ENCODE measurements around the gene LCLAT1. TPM values are rescaled to one million over a fixed set of nuclear protein-coding genes. Genes with fewer than 3 reads are reported as not detected.

Gene LCLAT1
- total RNA-seq, 1 donor from 2014 or later: 16.0 TPM

GRCh38 chr2:30548386-30548785 lies 101.3 kb downstream of the LCLAT1 start:
- Mint-ChIP-seq H3K27ac (ENCODE audit: unreplicated experiment) (no peak overlapping the region), H3K36me3 (ENCODE audit: unreplicated experiment) (no peaks in the 10 kb centered on the region), H3K27me3 (ENCODE audit: unreplicated experiment) (no peaks in the 10 kb centered on the region), H3K4me3 (ENCODE audit: unreplicated experiment) (no peak overlapping the region), H3K9me3 (ENCODE audit: unreplicated experiment) (no peaks in the 10 kb centered on the region), H3K4me1 (ENCODE audit: low read depth, unreplicated experiment) (no peaks in the 10 kb centered on the region)
- TF ChIP-seq CTCF (IDR thresholded peaks at IDR 0.05; ENCODE audit: partially characterized antibody, unreplicated experiment): no peak
- no peak for DNase-seq

- Mint-ChIP-seq H3K27ac (ENCODE audit: unreplicated experiment) (no peak overlapping the region), H3K36me3 (ENCODE audit: unreplicated experiment) (no peaks in the 10 kb centered on the region), H3K4me1 (ENCODE audit: low read depth, unreplicated experiment) (no peaks in the 10 kb centered on the region), H3K4me3 (ENCODE audit: unreplicated experiment) (no peak overlapping the region), H3K27me3 (ENCODE audit: unreplicated experiment) (no peaks in the 10 kb centered on the region), H3K9me3 (ENCODE audit: unreplicated experiment) (no peaks in the 10 kb centered on the region)
- no peak for DNase-seq
- TF ChIP-seq CTCF (IDR thresholded peaks at IDR 0.05; ENCODE audit: partially characterized antibody, unreplicated experiment): no peak
Observed at GRCh38 chr2:30549096-30549495, 102.0 kb downstream of the LCLAT1 start.

DNA sequence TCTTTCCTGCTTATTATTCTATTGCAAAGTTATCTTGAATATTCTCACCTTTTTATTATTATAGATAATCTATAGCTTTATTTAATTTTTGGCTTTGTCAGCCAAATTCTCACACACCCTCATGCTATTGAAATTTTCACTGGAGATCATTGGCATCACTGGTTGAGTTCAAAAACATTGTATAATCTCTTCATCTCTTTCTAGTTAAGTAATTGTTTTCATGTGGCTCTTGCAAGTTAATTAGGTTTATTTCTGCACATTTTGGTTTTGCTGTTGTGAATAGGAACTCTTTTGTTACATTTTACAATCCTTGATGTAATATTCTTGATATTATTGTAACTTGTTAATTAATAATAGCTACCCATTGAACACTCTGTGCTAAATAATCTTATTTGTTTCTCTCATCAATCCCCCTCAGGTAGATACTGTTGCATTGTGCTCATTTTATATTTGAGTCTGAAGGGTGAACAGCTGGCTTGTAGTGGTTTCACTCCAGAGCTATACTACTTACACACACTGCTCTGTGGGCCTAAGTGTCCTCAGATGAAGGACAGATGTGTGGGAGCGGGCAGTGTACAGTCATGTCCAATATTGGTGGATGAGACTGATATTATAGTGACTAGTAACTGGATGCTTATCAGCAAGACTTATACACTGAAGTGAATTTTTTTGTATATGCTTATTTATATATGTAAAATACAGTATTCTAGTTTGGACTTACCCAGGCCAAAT lies 112.7 kb downstream of the LCLAT1 start:
- no peaks in the 10 kb centered on the region for H3K27me3 Mint-ChIP-seq (ENCODE audit: unreplicated experiment)
- no peak overlapping the region for H3K27ac Mint-ChIP-seq (ENCODE audit: unreplicated experiment)
- TF ChIP-seq CTCF (IDR thresholded peaks at IDR 0.05; ENCODE audit: partially characterized antibody, unreplicated experiment): no peak
- no peak overlapping the region for H3K4me3 Mint-ChIP-seq (ENCODE audit: unreplicated experiment)
- no peaks in the 10 kb centered on the region for H3K4me1 Mint-ChIP-seq (ENCODE audit: low read depth, unreplicated experiment)
- H3K36me3 Mint-ChIP-seq (ENCODE audit: unreplicated experiment): no peaks in the 10 kb centered on the region
- H3K9me3 Mint-ChIP-seq (ENCODE audit: unreplicated experiment): peaks cover 1% of the 10 kb centered on the region
- DNase-seq: no peak

GRCh38 chr2:30561349-30561748 lies 114.3 kb downstream of the LCLAT1 start:
- H3K27ac Mint-ChIP-seq (ENCODE audit: unreplicated experiment): no peak overlapping the region
- DNase-seq: no peak
- H3K4me3 Mint-ChIP-seq (ENCODE audit: unreplicated experiment): no peak overlapping the region
- peaks cover 5% of the 10 kb centered on the region for H3K4me1 Mint-ChIP-seq (ENCODE audit: low read depth, unreplicated experiment)
- no peaks in the 10 kb centered on the region for H3K36me3 Mint-ChIP-seq (ENCODE audit: unreplicated experiment)
- H3K9me3 Mint-ChIP-seq (ENCODE audit: unreplicated experiment): no peaks in the 10 kb centered on the region
- H3K27me3 Mint-ChIP-seq (ENCODE audit: unreplicated experiment): peaks cover 1% of the 10 kb centered on the region
- TF ChIP-seq CTCF (IDR thresholded peaks at IDR 0.05; ENCODE audit: partially characterized antibody, unreplicated experiment): no peak

- Mint-ChIP-seq H3K27ac (ENCODE audit: unreplicated experiment) (no peak overlapping the region), H3K36me3 (ENCODE audit: unreplicated experiment) (no peaks in the 10 kb centered on the region), H3K4me3 (ENCODE audit: unreplicated experiment) (no peak overlapping the region), H3K9me3 (ENCODE audit: unreplicated experiment) (no peaks in the 10 kb centered on the region), H3K27me3 (ENCODE audit: unreplicated experiment) (peaks cover 1% of the 10 kb centered on the region), H3K4me1 (ENCODE audit: low read depth, unreplicated experiment) (peaks cover 5% of the 10 kb centered on the region)
- no peak for DNase-seq
- TF ChIP-seq CTCF (IDR thresholded peaks at IDR 0.05; ENCODE audit: partially characterized antibody, unreplicated experiment): no peak
Observed at GRCh38 chr2:30565851-30566358, 118.9 kb downstream of the LCLAT1 start.
